Measurements from ENCODE around the gene AGXT.

DNA sequence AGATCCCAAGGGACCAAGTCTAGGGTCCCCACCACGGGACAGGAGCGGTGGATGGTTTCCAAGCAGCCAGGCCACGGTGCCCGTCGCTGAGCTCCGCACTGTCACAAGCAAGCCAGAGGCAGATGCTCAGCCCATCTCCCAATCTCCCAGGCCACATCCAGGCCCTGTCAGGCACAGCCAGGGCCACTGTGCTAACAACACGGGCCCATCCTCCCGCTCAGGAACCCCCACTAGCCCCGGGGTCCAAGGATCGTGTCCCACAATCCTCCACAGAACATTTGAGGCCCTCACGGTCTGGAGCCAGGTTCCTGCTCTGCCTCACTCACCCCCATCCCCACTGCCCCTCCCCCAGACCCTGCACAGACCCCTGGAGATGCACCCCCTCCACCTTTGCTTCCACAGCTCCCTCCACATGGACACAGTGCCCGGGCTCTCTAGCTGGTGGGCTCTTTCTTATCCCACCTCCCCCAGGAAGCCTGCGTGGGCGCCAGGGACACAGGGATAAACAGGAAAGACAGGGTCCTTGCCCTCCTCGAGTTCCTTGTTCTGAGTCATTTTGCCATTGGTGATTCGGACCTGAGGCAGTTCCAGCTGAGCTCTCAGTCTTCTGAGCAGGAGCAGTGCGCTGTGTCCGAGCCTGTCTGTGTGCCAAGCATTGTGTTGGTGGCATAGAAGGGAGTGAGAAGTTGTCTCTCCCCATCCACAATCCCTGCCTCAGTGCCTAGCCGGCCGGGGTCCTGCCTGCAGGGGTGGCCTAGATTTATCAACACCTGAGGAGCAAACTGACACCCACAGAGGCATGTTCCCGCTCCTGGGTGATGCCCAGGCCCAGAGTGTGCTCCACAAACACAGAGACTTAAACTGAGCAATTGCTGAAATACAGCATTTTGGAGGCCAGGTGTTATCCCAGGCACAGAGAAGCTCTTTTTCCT, 44.5 kb downstream of the AGXT start:
- TF ChIP-seq, protein P1, sequence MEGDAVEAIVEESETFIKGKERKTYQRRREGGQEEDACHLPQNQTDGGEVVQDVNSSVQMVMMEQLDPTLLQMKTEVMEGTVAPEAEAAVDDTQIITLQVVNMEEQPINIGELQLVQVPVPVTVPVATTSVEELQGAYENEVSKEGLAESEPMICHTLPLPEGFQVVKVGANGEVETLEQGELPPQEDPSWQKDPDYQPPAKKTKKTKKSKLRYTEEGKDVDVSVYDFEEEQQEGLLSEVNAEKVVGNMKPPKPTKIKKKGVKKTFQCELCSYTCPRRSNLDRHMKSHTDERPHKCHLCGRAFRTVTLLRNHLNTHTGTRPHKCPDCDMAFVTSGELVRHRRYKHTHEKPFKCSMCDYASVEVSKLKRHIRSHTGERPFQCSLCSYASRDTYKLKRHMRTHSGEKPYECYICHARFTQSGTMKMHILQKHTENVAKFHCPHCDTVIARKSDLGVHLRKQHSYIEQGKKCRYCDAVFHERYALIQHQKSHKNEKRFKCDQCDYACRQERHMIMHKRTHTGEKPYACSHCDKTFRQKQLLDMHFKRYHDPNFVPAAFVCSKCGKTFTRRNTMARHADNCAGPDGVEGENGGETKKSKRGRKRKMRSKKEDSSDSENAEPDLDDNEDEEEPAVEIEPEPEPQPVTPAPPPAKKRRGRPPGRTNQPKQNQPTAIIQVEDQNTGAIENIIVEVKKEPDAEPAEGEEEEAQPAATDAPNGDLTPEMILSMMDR (IDR thresholded peaks at IDR 0.05) = no peak
- no peak for TF ChIP-seq POLR2A (IDR thresholded peaks at IDR 0.05)

Measured in thyroid gland (tissue), 4 donors.